IMR-90 (cell line): Measurements from ENCODE around the gene TJP3. TPM values are rescaled to one million over a fixed set of nuclear protein-coding genes. Genes with fewer than 3 reads are reported as not detected.

Source experiments
- ATAC-seq: fragments of 200-7000 bp; cut with Tn5 transposase; 2 replicates; pipeline ENCODE4 v1.9.1; 2020; ENCODE audit warnings: low read depth, mild to moderate bottlenecking, moderate library complexity
- BruUV-seq: library from RNA; stranded (reverse); fragments of 400-500 nt; replicated peaks from 2 replicates; lab custom pipeline; 2021; lab: Mats Ljungman, UMichigan
- CTCF ChIA-PET: fragments of 300-600 bp; formaldehyde crosslinking; extraction: SDS; loops from one replicate; lab custom pipeline; 2021; ENCODE audit warnings: antibody characterized with exemption; lab: Yijun Ruan, JAX
- POLR2A ChIA-PET: fragments of 300-600 bp; sonication (Branson Sonifier 250); formaldehyde crosslinking; loops from one replicate; lab custom pipeline; 2022; ENCODE audit warnings: antibody characterized with exemption; ENCODE audit not compliant: unreplicated experiment; lab: Charles Lee
- DNase-seq: peaks from one replicate; pipeline ENCODE4 v3.0.0; 2013
- H2AFZ ChIP-seq: replicated peaks from 2 replicates; pipeline ENCODE3; 2013; ENCODE audit warnings: low read length, mild to moderate bottlenecking; ENCODE audit not compliant: poor library complexity
- H2AK5ac ChIP-seq: 2 replicates; pipeline ENCODE4 v1.6.1; 2013; ENCODE audit warnings: low read depth, low read length, inconsistent platforms
- H2AK9ac ChIP-seq: replicated peaks from 2 replicates; pipeline ENCODE3; 2013; ENCODE audit warnings: mild to moderate bottlenecking, low read depth, low read length, moderate library complexity; ENCODE audit not compliant: poor library complexity
- H2BK120ac ChIP-seq: 2 replicates; pipeline ENCODE4 v1.6.1; 2013; ENCODE audit warnings: low read depth, low read length, inconsistent platforms
- H2BK15ac ChIP-seq: 3 replicates; pipeline ENCODE4 v1.6.1; 2013; ENCODE audit warnings: low read depth, low read length, inconsistent platforms
- H2BK20ac ChIP-seq: 2 replicates; pipeline ENCODE4 v1.6.1; 2013; ENCODE audit warnings: low read depth, mild to moderate bottlenecking, inconsistent platforms, low read length, moderate library complexity
- H2BK5ac ChIP-seq: 2 replicates; pipeline ENCODE4 v1.6.1; 2013; ENCODE audit warnings: mild to moderate bottlenecking, low read depth, low read length, inconsistent platforms; ENCODE audit not compliant: poor library complexity, severe bottlenecking
- H3K14ac ChIP-seq: replicated peaks from 2 replicates; pipeline ENCODE4 v1.6.1; 2013; ENCODE audit warnings: low read depth, low read length, inconsistent platforms
- H3K18ac ChIP-seq: 2 replicates; pipeline ENCODE4 v1.6.1; 2013; ENCODE audit warnings: low read depth, low read length, control low read depth
- H3K23ac ChIP-seq: 2 replicates; pipeline ENCODE4 v1.6.1; 2013; ENCODE audit warnings: low read depth, low read length, inconsistent platforms
- H3K27ac ChIP-seq: 2 replicates; pipeline ENCODE4 v1.5.1; 2013; ENCODE audit warnings: mild to moderate bottlenecking, control low read depth, low read length; ENCODE audit not compliant: insufficient read depth
- H3K27me3 ChIP-seq: 2 replicates; pipeline ENCODE4 v1.6.1; 2013; ENCODE audit warnings: low read length; ENCODE audit not compliant: control insufficient read depth, insufficient read depth
- H3K36me3 ChIP-seq: 2 replicates; pipeline ENCODE4 v1.6.1; 2013; ENCODE audit warnings: low read length, mixed read lengths; ENCODE audit not compliant: control insufficient read depth, insufficient read depth
- H3K4ac ChIP-seq: 2 replicates; pipeline ENCODE4 v1.6.1; 2013; ENCODE audit warnings: low read depth, low read length, inconsistent platforms
- H3K4me1 ChIP-seq: 2 replicates; pipeline ENCODE4 v1.6.1; 2013; ENCODE audit warnings: low read length, mixed read lengths; ENCODE audit not compliant: control insufficient read depth, insufficient read depth
- H3K4me2 ChIP-seq: 2 replicates; pipeline ENCODE4 v1.6.1; 2013; ENCODE audit warnings: low read depth, mild to moderate bottlenecking, control low read depth, low read length, moderate library complexity
- H3K4me3 ChIP-seq: 2 replicates; pipeline ENCODE4 v1.5.1; 2013; ENCODE audit warnings: low read depth, mild to moderate bottlenecking, control low read depth, low read length, moderate library complexity; ENCODE audit not compliant: insufficient read depth
- H3K56ac ChIP-seq: 2 replicates; pipeline ENCODE4 v1.6.1; 2013; ENCODE audit warnings: low read length, inconsistent platforms; ENCODE audit not compliant: insufficient read depth; ENCODE audit errors: extremely low read depth
- H3K79me1 ChIP-seq, 2 experiments: 2 replicates each; pipeline ENCODE4 v1.6.1; 2013; ENCODE audit warnings: low read length in 2 of 2, inconsistent platforms in 1 of 2, low read depth in 1 of 2
- H3K9ac ChIP-seq: 2 replicates; pipeline ENCODE4 v1.6.1; 2013; ENCODE audit warnings: low read depth, low read length, control low read depth
- H3K9me1 ChIP-seq: 2 replicates; pipeline ENCODE4 v1.6.1; 2013; ENCODE audit warnings: low read length, inconsistent platforms; ENCODE audit not compliant: insufficient read depth
- H3K9me3 ChIP-seq: 2 replicates; pipeline ENCODE4 v1.6.1; 2013; ENCODE audit warnings: low read length; ENCODE audit not compliant: control insufficient read depth, insufficient read depth
- H4K20me1 ChIP-seq: 2 replicates; pipeline ENCODE4 v1.6.1; 2013; ENCODE audit warnings: low read length, inconsistent platforms; ENCODE audit not compliant: insufficient read depth
- H4K5ac ChIP-seq: 2 replicates; pipeline ENCODE4 v1.6.1; 2013; ENCODE audit warnings: mild to moderate bottlenecking, low read depth, low read length, control low read depth
- H4K8ac ChIP-seq, 2 experiments: 2 replicates each; pipeline ENCODE4 v1.6.1; 2013; ENCODE audit warnings: low read depth in 2 of 2, low read length in 2 of 2, control low read depth in 1 of 2, inconsistent platforms in 1 of 2
- H4K91ac ChIP-seq: 2 replicates; pipeline ENCODE4 v1.6.1; 2013; ENCODE audit warnings: low read depth, low read length, inconsistent platforms; ENCODE audit not compliant: insufficient read depth
- RAD21 ChIP-seq: IDR thresholded peaks from 2 replicates; pipeline ENCODE4 v1.6.1; 2012; ENCODE audit warnings: low read length, improper control_type of control experiment
- RFX5 ChIP-seq: IDR thresholded peaks from 2 replicates; pipeline ENCODE4 v1.8.0; 2012; ENCODE audit warnings: low read depth, mild to moderate bottlenecking, low read length, moderate library complexity
- WGBS, 2 experiments: methylation state at CpG; one replicate each; pipeline versions ENCODE4 v1.1.5 to v1.1.7; 2013; ENCODE audit warnings: missing lambda C conversion rate in 2 of 2; ENCODE audit not compliant: insufficient read length in 1 of 2; ENCODE audit errors: extremely low coverage in 2 of 2; 5-methylcytosine and 5-hydroxymethylcytosine counted together
- dilution Hi-C: fragments of 300-500 bp; cut with HindIII; formaldehyde crosslinking; loops from one replicate; pipeline ENCODE4 v1.14.3; 2018; ENCODE audit warnings: low sequenced_read_pairs; ENCODE audit not compliant: unreplicated experiment
- in situ Hi-C: fragments of 300-500 bp; cut with MboI; formaldehyde crosslinking; loops from 3 replicates; pipeline ENCODE4 v1.14.3; 2019; ENCODE audit warnings: low sequenced_read_pairs, inconsistent platforms, mixed read lengths
- intact Hi-C: fragments of 100-400 bp; cut with micrococcal nuclease; formaldehyde crosslinking; loops from 2 replicates; pipeline ENCODE4 v1.10.0; 2022
- polyA plus RNA-seq, 3 experiments: library from polyadenylated mRNA; depleted of rRNA; stranded (reverse); fragments of >200 nt; gene quantifications; 2 replicates each; pipeline ENCODE4 v1.2.3, GENCODE V29; 2012; ENCODE audit warnings: low replicate concordance in 1 of 3
- total RNA-seq: library from RNA; depleted of rRNA; stranded (reverse); fragments of >200 nt; gene quantifications from 2 replicates; pipeline ENCODE4 v1.2.3, GENCODE V29; 2012

The TJP3 gene
- total and polyA plus RNA-seq, 2 of the 4 experiments (the other 2 are of a cell fraction): not detected

DNA sequence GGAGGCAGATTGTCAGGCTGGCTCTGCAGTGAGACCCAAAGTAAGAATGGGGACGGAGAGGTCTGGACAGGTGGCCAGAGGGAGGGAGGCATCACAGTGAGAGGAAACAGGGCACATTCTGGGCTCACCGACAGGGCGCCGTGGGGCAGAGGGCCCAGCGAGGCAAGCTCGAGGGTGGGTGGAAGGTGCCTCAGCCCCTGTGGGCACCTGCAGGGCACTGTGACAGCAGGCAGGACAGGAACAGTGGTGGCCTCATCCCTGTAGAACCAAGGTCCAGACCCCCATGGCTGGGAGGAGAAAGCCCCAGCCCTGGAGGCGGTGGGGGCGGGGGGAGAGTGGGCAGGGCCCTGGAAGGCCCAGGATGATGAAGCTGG lies 35.6 kb upstream of the TJP3 start:
- Histone ChIP-seq H2BK5ac (no peak overlapping the region), H3K4ac (peak overlapping the region; percentile 20; the same call in 1 of the 2 replicates), H3K23ac (0 out of 2 replicates have a peak overlapping the region, but pooled peaks have one; percentile 11), H3K9ac (no peak overlapping the region), H4K91ac (no peak overlapping the region), H4K20me1 (peaks cover 29% of the 10 kb centered on the region), H2AK9ac (no peak overlapping the region), H3K36me3 (peaks cover 4% of the 10 kb centered on the region; the same call in 1 of the 2 replicates), H3K56ac (no peak overlapping the region), H2BK20ac (no peak overlapping the region), H3K4me3 (no peak overlapping the region), H2AK5ac (0 out of 2 replicates have a peak overlapping the region, but pooled peaks have one; percentile 13), H2BK120ac (no peak overlapping the region), H3K27me3 (no peaks in the 10 kb centered on the region), H3K9me3 (no peaks in the 10 kb centered on the region), H3K14ac (peak overlapping the region; percentile 48; the same call in 1 of the 2 replicates), H3K4me2 (no peak overlapping the region), H3K79me1 (peaks cover 11 to 68% of the 10 kb centered on the region in 2 experiments), H3K4me1 (peaks cover 27% of the 10 kb centered on the region), H3K18ac (no peak overlapping the region), H4K5ac (no peak overlapping the region), H3K9me1 (peaks cover 4% of the 10 kb centered on the region; the same call in 1 of the 2 replicates), H2BK15ac (no peak overlapping the region), H3K27ac (no peak overlapping the region; the same call in 1 of the 2 replicates), H4K8ac (no peak overlapping the region), H2AFZ (no peak overlapping the region)
- in situ Hi-C loops: no loop called here
- BruUV-seq: no TSS peak
- DNase-seq (no peak), ATAC-seq (no peak)
- 88% methylated on average over 6 of the region's 8 CpGs; no CpG with 5 or more reads in 1 of the 2 experiments for WGBS, 2 experiments
- intact Hi-C loops: no loop called here
- dilution Hi-C loops: no loop called here
- ChIA-PET POLR2A (no interaction called here), CTCF (no interaction called here)
- TF ChIP-seq RFX5 (no peak), RAD21 (no peak)
